Measurements from ENCODE around the gene BRSK1.

GRCh38 chr19:55311797-55312196, 28.0 kb downstream of the BRSK1 start:
- TF ChIP-seq EP300 (IDR thresholded peaks at IDR 0.05; ENCODE audit: borderline replicate concordance), result no peak
- TF ChIP-seq TAF1 (IDR thresholded peaks at IDR 0.05; ENCODE audit: low read depth), result no peak
- TF ChIP-seq, protein P1, sequence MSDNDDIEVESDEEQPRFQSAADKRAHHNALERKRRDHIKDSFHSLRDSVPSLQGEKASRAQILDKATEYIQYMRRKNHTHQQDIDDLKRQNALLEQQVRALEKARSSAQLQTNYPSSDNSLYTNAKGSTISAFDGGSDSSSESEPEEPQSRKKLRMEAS (IDR thresholded peaks at IDR 0.05), result no peak
- no peak for TF ChIP-seq CEBPB (IDR thresholded peaks at IDR 0.05)
